Inferior parietal cortex (tissue), 1 donor: ENCODE results near the gene NOTUM.

Experiments
- DNase-seq: peaks from one replicate; pipeline ENCODE4 v3.0.0-alpha.2; 2016; ENCODE audit errors: extremely low spot score

Gene NOTUM

DNA sequence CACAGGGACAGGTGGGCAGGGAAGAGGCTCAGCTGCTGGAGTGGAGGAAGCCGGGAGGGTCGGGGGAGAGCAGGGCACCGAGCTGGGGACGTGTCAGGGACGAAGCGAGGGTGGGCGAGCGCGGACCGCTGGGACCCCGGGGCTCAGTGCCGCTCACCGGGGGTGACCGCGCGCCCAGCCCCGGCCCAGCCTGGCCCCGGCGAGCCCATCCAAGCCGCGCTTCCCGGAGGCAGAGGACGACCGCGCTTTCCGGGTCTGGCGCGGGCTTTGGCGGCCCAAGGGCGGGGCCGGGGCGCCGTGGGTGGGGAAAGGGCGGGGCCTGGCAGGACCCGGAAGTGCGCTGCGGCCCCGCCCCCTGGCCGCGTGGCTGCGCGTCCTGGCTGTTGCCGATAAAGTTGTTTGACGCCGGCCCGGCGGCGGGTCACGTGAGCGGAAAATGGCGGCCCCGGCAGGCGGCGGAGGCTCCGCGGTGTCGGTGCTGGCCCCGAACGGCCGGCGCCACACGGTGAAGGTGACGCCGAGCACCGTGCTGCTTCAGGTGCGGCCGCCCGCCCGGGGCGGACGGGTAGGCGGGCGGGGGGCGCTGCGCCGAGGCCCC, 16.3 kb upstream of the NOTUM start, which contains the start of gene ASPSCR1:
TSS of gene ASPSCR1 (plus strand) at position 419 of the 598 bp plus-strand sequence. CDS start at position 437, 18 bp downstream.
- DNase-seq = peak; percentile 82

- DNase-seq = no peak
Measured at GRCh38 chr17:81976332-81977210, 15.6 kb upstream of the NOTUM start.

DNA sequence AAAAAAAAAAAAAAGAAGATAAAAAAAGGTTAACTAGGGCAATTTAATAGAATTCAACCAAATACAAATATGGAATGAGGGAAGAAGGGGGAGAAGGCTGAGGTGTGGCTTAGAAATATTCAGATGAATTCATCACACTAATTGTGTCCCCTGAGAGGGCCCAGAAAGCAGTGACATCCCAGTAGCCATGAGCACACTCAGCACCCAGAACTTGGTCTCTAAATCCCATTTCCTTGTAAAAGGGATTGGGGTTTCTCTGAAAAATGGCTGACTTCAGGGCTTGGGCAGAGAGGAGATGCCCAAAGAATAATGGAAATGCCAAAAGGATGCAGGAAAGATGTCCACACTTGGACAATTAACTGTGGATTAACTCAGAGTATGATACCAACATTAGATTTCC, 12.4 kb upstream of the NOTUM start:
- no peak for DNase-seq

GRCh38 chr17:81968850-81969812, 8.1 kb upstream of the NOTUM start:
- DNase-seq = no peak

- no peak for DNase-seq
Measured at GRCh38 chr17:81968396-81968745, 7.4 kb upstream of the NOTUM start.

GRCh38 chr17:81967533-81968395, 6.8 kb upstream of the NOTUM start:
- peak; percentile 80 for DNase-seq

- no peak for DNase-seq
Measured at GRCh38 chr17:81967244-81967532, 6.2 kb upstream of the NOTUM start.

- DNase-seq = no peak
Measured at GRCh38 chr17:81966343-81967243, 5.6 kb upstream of the NOTUM start.

DNA sequence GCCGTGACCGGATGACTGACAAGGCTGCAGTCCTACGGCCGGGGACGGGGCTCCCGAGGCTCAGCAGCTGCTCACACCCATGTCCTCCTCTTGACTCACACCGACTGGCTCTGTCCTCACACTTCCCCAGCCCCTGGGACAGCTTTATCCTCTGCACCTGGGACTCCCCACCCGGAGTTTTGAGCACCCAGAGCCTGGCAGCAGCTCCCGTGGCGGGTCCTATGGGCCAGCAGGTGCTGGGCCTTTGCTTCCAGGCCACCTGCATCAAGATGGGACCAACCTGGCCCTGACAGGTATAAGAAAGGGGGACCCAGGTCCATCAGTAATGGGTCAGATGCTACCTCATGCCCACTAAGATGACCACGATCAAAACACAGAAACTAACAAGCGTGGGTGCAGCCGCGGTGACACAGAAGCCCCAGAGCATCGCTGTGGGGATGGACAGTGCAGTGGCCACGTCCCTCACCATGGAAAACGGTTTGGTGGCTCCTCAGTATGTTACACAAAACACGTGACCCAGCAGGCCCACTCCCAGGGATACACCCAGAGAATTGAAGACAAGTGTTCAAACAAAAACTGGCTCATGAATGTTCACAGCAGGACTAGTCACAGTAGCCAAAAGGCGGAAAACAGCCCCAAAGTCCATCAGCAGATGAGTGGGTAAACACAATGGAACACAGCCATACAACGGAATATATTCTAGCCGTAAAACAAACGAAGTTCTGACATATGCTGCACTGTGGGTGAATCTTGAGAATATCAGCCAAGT, 3.3 kb upstream of the NOTUM start:
- DNase-seq = no peak

- no peak for DNase-seq
Measured at GRCh38 chr17:81962499-81963441, 1.8 kb upstream of the NOTUM start.

- DNase-seq = no peak
Measured at GRCh38 chr17:81961521-81962498, 823 bp upstream of the NOTUM start.

- DNase-seq = no peak
Measured at GRCh38 chr17:81960130-81960958, 643 bp downstream of the NOTUM start.

DNA sequence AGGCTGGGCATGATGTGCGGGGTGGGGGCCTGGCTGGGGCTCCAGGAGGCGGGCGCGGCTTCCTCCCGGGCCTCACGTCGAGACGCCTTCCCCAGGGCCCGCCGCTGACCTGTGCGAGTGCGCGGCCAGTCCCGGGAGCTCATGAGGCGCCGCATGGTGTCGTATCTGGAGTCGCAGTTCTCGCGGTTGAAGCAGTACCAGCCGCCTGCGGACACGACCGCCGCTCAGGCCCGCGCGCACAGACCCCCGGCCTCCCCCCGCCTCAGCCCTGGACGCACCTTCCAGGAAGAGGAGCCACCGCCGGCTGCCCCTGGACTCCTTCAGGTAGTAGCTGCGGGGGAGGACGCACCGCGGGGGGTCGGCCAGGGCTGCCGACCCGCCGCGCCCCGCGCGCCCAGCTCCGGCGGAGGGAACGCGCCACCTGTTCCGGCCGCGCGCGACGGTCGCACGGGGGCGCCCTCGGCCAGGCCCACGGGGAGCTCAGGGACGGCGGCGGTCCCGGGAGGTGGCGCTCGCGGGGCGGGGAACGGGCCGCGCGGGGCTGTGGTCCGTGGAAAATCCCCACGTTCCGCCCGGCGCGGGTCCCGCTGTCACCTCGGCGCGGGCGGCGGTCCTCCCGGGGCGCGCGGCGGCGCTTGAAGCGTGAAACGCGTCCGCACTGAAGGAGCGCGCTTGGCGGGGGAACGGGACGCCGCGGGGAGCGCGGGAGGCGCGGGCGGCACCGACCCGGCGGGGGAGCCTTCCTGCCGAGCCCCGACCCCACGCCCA, 1.4 kb downstream of the NOTUM start:
- peak; percentile 64 for DNase-seq

DNA sequence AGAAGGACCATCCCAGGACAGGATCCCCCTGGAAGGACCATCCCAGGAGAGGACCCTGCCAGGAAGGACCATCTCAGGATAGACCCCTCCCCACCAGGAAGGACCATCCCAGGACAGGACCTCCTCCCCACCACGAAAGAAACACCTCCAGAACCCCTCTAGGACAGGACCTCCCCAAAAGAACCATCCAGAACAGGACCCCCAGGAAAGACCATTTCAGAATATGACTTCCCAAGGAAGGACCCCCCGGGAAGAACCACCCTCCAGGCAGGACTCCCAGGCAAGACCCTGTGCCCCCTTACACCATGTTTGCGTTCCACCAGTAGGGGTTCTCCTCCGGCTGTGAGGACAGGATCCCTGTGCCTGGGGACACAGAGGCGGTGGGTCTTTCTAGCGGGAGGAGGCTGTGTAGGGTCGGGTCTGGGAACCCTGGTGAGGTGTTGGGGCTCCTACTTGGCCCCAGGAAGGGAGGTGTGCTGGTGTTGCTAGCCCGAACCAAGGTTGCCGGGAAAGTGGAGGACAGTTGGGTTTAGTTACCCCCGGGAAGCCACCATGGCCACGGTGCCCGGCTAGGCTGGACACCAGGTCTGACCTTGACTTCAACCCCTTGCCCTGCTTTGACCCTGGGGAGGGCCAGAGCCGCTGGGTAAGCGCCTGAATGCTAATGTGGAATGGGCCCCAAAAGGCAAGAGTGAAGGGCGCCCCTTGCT, 2.2 kb downstream of the NOTUM start:
- no peak for DNase-seq
